ENCODE measurements around the gene PDLIM5. TPM values are rescaled to one million over a fixed set of nuclear protein-coding genes. Genes with fewer than 3 reads are reported as not detected.

PDLIM5 gene
- total and polyA plus RNA-seq, 2 of the 8 experiments (the other 6 are each of a cell fraction or from before 2014, with no cell fraction given): 37.3 to 62.1 TPM

DNA sequence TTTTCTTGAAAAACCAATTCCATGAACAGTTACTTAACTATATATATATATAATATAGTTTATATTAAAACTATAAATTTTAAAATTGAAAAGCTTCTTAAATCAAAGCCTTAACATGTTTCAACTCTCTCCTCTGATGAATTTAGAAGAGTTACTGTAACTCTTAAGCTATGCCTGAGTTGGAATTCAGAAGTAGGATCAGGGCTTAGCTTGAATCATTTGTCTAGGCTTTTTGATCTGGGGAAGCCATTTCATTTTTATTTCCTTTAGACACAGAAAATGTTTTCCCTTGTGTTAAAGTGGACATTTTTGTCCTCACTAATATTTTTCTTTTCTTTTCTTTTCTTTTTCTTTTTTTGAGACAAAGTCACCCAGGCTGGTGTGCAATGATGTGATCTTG lies 40.4 kb upstream of the PDLIM5 start:
- Histone ChIP-seq H4K20me1 (replicated peaks in 1 of 2; ENCODE audit: control insufficient read depth in 1 of 2, insufficient read depth in 2 of 2, low read length in 2 of 2) (no peaks in the 10 kb centered on the region), H3K9me3 (ENCODE audit: insufficient read depth in 2 of 2, low read depth in 1 of 2, low read length in 1 of 2) (no peaks in the 10 kb centered on the region), H2BK20ac (ENCODE audit: low read length) (no peak overlapping the region), H2AK5ac (ENCODE audit: low read depth, low read length) (no peak overlapping the region), H3K4me3 (ENCODE audit: extremely low read depth in 1 of 4, insufficient read depth in 2 of 4, low read depth in 3 of 4, low read length in 4 of 4) (no peak overlapping the region), H3K56ac (replicated peaks; ENCODE audit: insufficient read length, low read depth, low read length) (no peak overlapping the region), H3K4me1 (replicated peaks in 1 of 4; ENCODE audit: control insufficient read depth in 3 of 4, insufficient read depth in 4 of 4, low read length in 3 of 4) (peaks cover 0 to 12% (median 4%) of the 10 kb centered on the region in 4 experiments; a peak in 3 of 7 replicates), H3K27me3 (replicated peaks in 1 of 4; ENCODE audit: control insufficient read depth in 3 of 4, extremely low read depth in 1 of 4, insufficient read depth in 3 of 4, low read length in 3 of 4) (peaks cover 0 to 1% (median 0%) of the 10 kb centered on the region in 4 experiments; a peak in 1 of 7 replicates), H2BK15ac (ENCODE audit: low read length) (no peak overlapping the region), H4K8ac (ENCODE audit: extremely low read depth, insufficient read depth, low read length) (no peak overlapping the region), H3K4me2 (ENCODE audit: insufficient read depth in 1 of 2, low read depth in 2 of 2, low read length in 2 of 2) (no peak overlapping the region), H3K36me3 (ENCODE audit: control insufficient read depth in 2 of 4, insufficient read depth in 4 of 4, low read length in 3 of 4) (no peaks in the 10 kb centered on the region), H3K27ac (ENCODE audit: low read depth, low read length) (no peak overlapping the region), H3K9ac (replicated peaks in 1 of 4; ENCODE audit: extremely low read depth in 1 of 4, low read depth in 3 of 4, low read length in 3 of 4) (no peak overlapping the region), H2BK12ac (ENCODE audit: low read depth, low read length) (no peak overlapping the region), H3K79me1 (ENCODE audit: low read depth, low read length) (no peaks in the 10 kb centered on the region), H4K5ac (ENCODE audit: insufficient read length, low read depth, low read length) (no peak overlapping the region), H4K91ac (replicated peaks; ENCODE audit: insufficient read length, low read length) (no peak overlapping the region), H2AFZ (ENCODE audit: low read length) (no peak overlapping the region), H3K18ac (ENCODE audit: extremely low read depth, low read length) (no peak overlapping the region), H3K23ac (ENCODE audit: insufficient read length) (no peak overlapping the region), H3K4ac (replicated peaks; ENCODE audit: insufficient read length, low read depth, low read length) (no peak overlapping the region), H2BK5ac (ENCODE audit: low read depth, low read length) (no peak overlapping the region), H3K23me2 (ENCODE audit: low read depth, low read length) (no peaks in the 10 kb centered on the region), H3K14ac (ENCODE audit: insufficient read length) (no peak overlapping the region), H2BK120ac (replicated peaks; ENCODE audit: low read depth, low read length) (no peak overlapping the region), H3K79me2 (ENCODE audit: control insufficient read depth in 1 of 2, insufficient read depth in 2 of 2, low read length in 2 of 2) (no peaks in the 10 kb centered on the region)
- DNase-seq (ENCODE audit: low read depth in 1 of 2, low spot score in 2 of 2) (no peak), FAIRE-seq (no peak)
- ChIA-PET CTCF (ENCODE audit: partially characterized antibody) (no interaction called here), POLR2A (ENCODE audit: partially characterized antibody) (no interaction called here)
- no peak for TF ChIP-seq NANOG (IDR thresholded peaks at IDR 0.05; ENCODE audit: insufficient read depth, low read depth, low read length, poor library complexity, severe bottlenecking)
- TF ChIP-seq BCL11A (IDR thresholded peaks at IDR 0.05; ENCODE audit: low read depth in 2 of 2, low read length in 2 of 2): no peak
- TF ChIP-seq, protein P1, sequence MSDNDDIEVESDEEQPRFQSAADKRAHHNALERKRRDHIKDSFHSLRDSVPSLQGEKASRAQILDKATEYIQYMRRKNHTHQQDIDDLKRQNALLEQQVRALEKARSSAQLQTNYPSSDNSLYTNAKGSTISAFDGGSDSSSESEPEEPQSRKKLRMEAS (IDR thresholded peaks at IDR 0.05): no peak
- TF ChIP-seq TBP (IDR thresholded peaks at IDR 0.05; ENCODE audit: low read depth, low read length): no peak
- TF ChIP-seq KDM5A (IDR thresholded peaks at IDR 0.05; ENCODE audit: low read length): no peak
- no peak for TF ChIP-seq POLR2A (IDR thresholded peaks at IDR 0.05; ENCODE audit: control extremely low read depth in 1 of 2, low read depth in 2 of 2, low read length in 2 of 2)
- no peak for TF ChIP-seq POU5F1 (IDR thresholded peaks at IDR 0.05; ENCODE audit: low read depth, low read length)
- TF ChIP-seq, protein P2, sequence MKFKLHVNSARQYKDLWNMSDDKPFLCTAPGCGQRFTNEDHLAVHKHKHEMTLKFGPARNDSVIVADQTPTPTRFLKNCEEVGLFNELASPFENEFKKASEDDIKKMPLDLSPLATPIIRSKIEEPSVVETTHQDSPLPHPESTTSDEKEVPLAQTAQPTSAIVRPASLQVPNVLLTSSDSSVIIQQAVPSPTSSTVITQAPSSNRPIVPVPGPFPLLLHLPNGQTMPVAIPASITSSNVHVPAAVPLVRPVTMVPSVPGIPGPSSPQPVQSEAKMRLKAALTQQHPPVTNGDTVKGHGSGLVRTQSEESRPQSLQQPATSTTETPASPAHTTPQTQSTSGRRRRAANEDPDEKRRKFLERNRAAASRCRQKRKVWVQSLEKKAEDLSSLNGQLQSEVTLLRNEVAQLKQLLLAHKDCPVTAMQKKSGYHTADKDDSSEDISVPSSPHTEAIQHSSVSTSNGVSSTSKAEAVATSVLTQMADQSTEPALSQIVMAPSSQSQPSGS (IDR thresholded peaks at IDR 0.05; ENCODE audit: low read length): no peak
- TF ChIP-seq RNF2 (IDR thresholded peaks at IDR 0.05; ENCODE audit: borderline replicate concordance, low read depth, low read length, missing control alignments, poor library complexity, severe bottlenecking): no peak
- TF ChIP-seq EGR1 (IDR thresholded peaks at IDR 0.05; ENCODE audit: borderline replicate concordance, low read depth, low read length): no peak
- TF ChIP-seq CHD2 (IDR thresholded peaks at IDR 0.05; ENCODE audit: low read length): no peak
- no peak for TF ChIP-seq SRF (IDR thresholded peaks at IDR 0.05; ENCODE audit: low read depth, low read length)
- TF ChIP-seq JUND (IDR thresholded peaks at IDR 0.05; ENCODE audit: low read length): no peak
- no peak for TF ChIP-seq HDAC2 (IDR thresholded peaks at IDR 0.05; ENCODE audit: borderline replicate concordance in 1 of 2, low read depth in 2 of 2, low read length in 2 of 2)

All from H1 (cell line).